Amygdala (tissue), 56 donors: ENCODE results near the gene SMCR8.
"Not testable (repeated sequence)": the region's sequence is repeated elsewhere in the genome, so short reads cannot be mapped to it uniquely, and the experiment has no call there.

Experiments
- DNase-seq, 56 donors: peaks; one replicate each; lab custom pipeline; 2025; lab: John Stamatoyannopoulos, UW

The SMCR8 gene

GRCh38 chr17:18344021-18344420 lies 28.9 kb downstream of the SMCR8 start:
- no peak for DNase-seq

- DNase-seq: no peak
Measured at GRCh38 chr17:18353541-18353940, 38.4 kb downstream of the SMCR8 start.

GRCh38 chr17:18356624-18357023 lies 41.5 kb downstream of the SMCR8 start:
- peak in 10 of 56 donors; percentile 2 to 46 (median 10) for DNase-seq

GRCh38 chr17:18360518-18360917 lies 45.4 kb downstream of the SMCR8 start:
- no peak for DNase-seq

- DNase-seq: no peak
Measured at GRCh38 chr17:18361837-18362697, 47.0 kb downstream of the SMCR8 start.

GRCh38 chr17:18362698-18363100 lies 47.6 kb downstream of the SMCR8 start:
- peak in 55 of 56 donors; percentile 12 to 93 (median 72) for DNase-seq

- DNase-seq: peak in 55 of 56 donors; percentile 56 to 96 (median 87)
Measured at GRCh38 chr17:18363101-18364049, 48.3 kb downstream of the SMCR8 start, which contains the start of gene SHMT1. TSS of gene SHMT1 (minus strand) at chr17:18363550. CDS start at chr17:18355981, 7,569 bp downstream.

- no peak for DNase-seq
Measured at GRCh38 chr17:18364166-18364565, 49.1 kb downstream of the SMCR8 start.

- no peak for DNase-seq
Measured at GRCh38 chr17:18368946-18369345, 53.9 kb downstream of the SMCR8 start.

- DNase-seq: no peak
Measured at GRCh38 chr17:18370761-18371160, 55.7 kb downstream of the SMCR8 start.

- DNase-seq: no peak
Measured at GRCh38 chr17:18371455-18371854, 56.4 kb downstream of the SMCR8 start.

GRCh38 chr17:18373181-18373580 lies 58.1 kb downstream of the SMCR8 start:
- DNase-seq: not testable (repeated sequence)

GRCh38 chr17:18374216-18374615 lies 59.1 kb downstream of the SMCR8 start:
- no peak for DNase-seq
